Stimulated activated naive CD8-positive, alpha-beta T cell treated with anti-CD3 and anti-CD28 coated beads, Interleukin-15, Interleukin-2, amounts not matched to agents 100 ng/mL and 50 ng/mL, for 24 hours (primary cell): ENCODE data around the gene CRMP1.

Source experiments
- H3K27ac Mint-ChIP-seq: one replicate; pipeline ENCODE4 v1.8.0; 2021; ENCODE audit warnings: mild to moderate bottlenecking, mixed read lengths
- H3K27me3 Mint-ChIP-seq: one replicate; pipeline ENCODE4 v1.8.0; 2021; ENCODE audit warnings: mixed read lengths
- H3K36me3 Mint-ChIP-seq: one replicate; pipeline ENCODE4 v1.8.0; 2021; ENCODE audit warnings: low read depth, mixed read lengths
- H3K4me1 Mint-ChIP-seq: one replicate; pipeline ENCODE4 v1.8.0; 2021; ENCODE audit warnings: low read depth, mixed read lengths
- H3K4me3 Mint-ChIP-seq: one replicate; pipeline ENCODE4 v1.8.0; 2021; ENCODE audit warnings: mild to moderate bottlenecking, mixed read lengths
- H3K9me3 Mint-ChIP-seq: one replicate; pipeline ENCODE4 v1.8.0; 2021; ENCODE audit warnings: mixed read lengths

CRMP1 gene

GRCh38 chr4:5925419-5926200 lies 32.7 kb upstream of the CRMP1 start:
- H3K36me3 Mint-ChIP-seq: no peaks in the 10 kb centered on the region
- H3K4me1 Mint-ChIP-seq: no peaks in the 10 kb centered on the region
- H3K4me3 Mint-ChIP-seq: no peak overlapping the region
- peaks cover 9% of the 10 kb centered on the region for H3K27me3 Mint-ChIP-seq
- H3K9me3 Mint-ChIP-seq: no peaks in the 10 kb centered on the region
- no peak overlapping the region for H3K27ac Mint-ChIP-seq

GRCh38 chr4:5924461-5925125 lies 31.7 kb upstream of the CRMP1 start:
- no peaks in the 10 kb centered on the region for H3K9me3 Mint-ChIP-seq
- no peaks in the 10 kb centered on the region for H3K36me3 Mint-ChIP-seq
- no peak overlapping the region for H3K4me3 Mint-ChIP-seq
- H3K27me3 Mint-ChIP-seq: peaks cover 12% of the 10 kb centered on the region
- H3K4me1 Mint-ChIP-seq: no peaks in the 10 kb centered on the region
- no peak overlapping the region for H3K27ac Mint-ChIP-seq

- H3K4me3 Mint-ChIP-seq: no peak overlapping the region
- H3K36me3 Mint-ChIP-seq: no peaks in the 10 kb centered on the region
- no peaks in the 10 kb centered on the region for H3K4me1 Mint-ChIP-seq
- peaks cover 12% of the 10 kb centered on the region for H3K27me3 Mint-ChIP-seq
- H3K27ac Mint-ChIP-seq: no peak overlapping the region
- H3K9me3 Mint-ChIP-seq: no peaks in the 10 kb centered on the region
Measured at GRCh38 chr4:5923376-5923775, 30.5 kb upstream of the CRMP1 start.

GRCh38 chr4:5922556-5922955 lies 29.7 kb upstream of the CRMP1 start:
- H3K27me3 Mint-ChIP-seq: peaks cover 12% of the 10 kb centered on the region
- no peaks in the 10 kb centered on the region for H3K4me1 Mint-ChIP-seq
- no peak overlapping the region for H3K4me3 Mint-ChIP-seq
- no peaks in the 10 kb centered on the region for H3K36me3 Mint-ChIP-seq
- H3K27ac Mint-ChIP-seq: no peak overlapping the region
- no peaks in the 10 kb centered on the region for H3K9me3 Mint-ChIP-seq

- peaks cover 12% of the 10 kb centered on the region for H3K27me3 Mint-ChIP-seq
- no peak overlapping the region for H3K27ac Mint-ChIP-seq
- H3K9me3 Mint-ChIP-seq: no peaks in the 10 kb centered on the region
- no peaks in the 10 kb centered on the region for H3K4me1 Mint-ChIP-seq
- no peaks in the 10 kb centered on the region for H3K36me3 Mint-ChIP-seq
- no peak overlapping the region for H3K4me3 Mint-ChIP-seq
Measured at GRCh38 chr4:5921981-5922380, 29.1 kb upstream of the CRMP1 start.

GRCh38 chr4:5921101-5921980 lies 28.5 kb upstream of the CRMP1 start:
- H3K27ac Mint-ChIP-seq: no peak overlapping the region
- H3K36me3 Mint-ChIP-seq: no peaks in the 10 kb centered on the region
- H3K27me3 Mint-ChIP-seq: peaks cover 12% of the 10 kb centered on the region
- H3K4me3 Mint-ChIP-seq: no peak overlapping the region
- no peaks in the 10 kb centered on the region for H3K4me1 Mint-ChIP-seq
- no peaks in the 10 kb centered on the region for H3K9me3 Mint-ChIP-seq

GRCh38 chr4:5919571-5919970 lies 26.7 kb upstream of the CRMP1 start:
- Mint-ChIP-seq H3K4me3 (no peak overlapping the region), H3K9me3 (peaks cover 3% of the 10 kb centered on the region), H3K27me3 (peaks cover 17% of the 10 kb centered on the region), H3K4me1 (no peaks in the 10 kb centered on the region), H3K27ac (no peak overlapping the region), H3K36me3 (no peaks in the 10 kb centered on the region)

- no peak overlapping the region for H3K27ac Mint-ChIP-seq
- H3K4me1 Mint-ChIP-seq: no peaks in the 10 kb centered on the region
- peaks cover 3% of the 10 kb centered on the region for H3K9me3 Mint-ChIP-seq
- H3K36me3 Mint-ChIP-seq: no peaks in the 10 kb centered on the region
- H3K4me3 Mint-ChIP-seq: no peak overlapping the region
- H3K27me3 Mint-ChIP-seq: peaks cover 17% of the 10 kb centered on the region
Measured at GRCh38 chr4:5919044-5919443, 26.2 kb upstream of the CRMP1 start.

- Mint-ChIP-seq H3K9me3 (peaks cover 3% of the 10 kb centered on the region), H3K27me3 (peaks cover 17% of the 10 kb centered on the region), H3K4me3 (no peak overlapping the region), H3K4me1 (no peaks in the 10 kb centered on the region), H3K36me3 (no peaks in the 10 kb centered on the region), H3K27ac (no peak overlapping the region)
Measured at GRCh38 chr4:5918331-5918985, 25.6 kb upstream of the CRMP1 start.

GRCh38 chr4:5917672-5918071 lies 24.8 kb upstream of the CRMP1 start:
- H3K27ac Mint-ChIP-seq: no peak overlapping the region
- H3K4me1 Mint-ChIP-seq: no peaks in the 10 kb centered on the region
- H3K36me3 Mint-ChIP-seq: no peaks in the 10 kb centered on the region
- no peak overlapping the region for H3K4me3 Mint-ChIP-seq
- H3K27me3 Mint-ChIP-seq: peaks cover 17% of the 10 kb centered on the region
- peaks cover 3% of the 10 kb centered on the region for H3K9me3 Mint-ChIP-seq

GRCh38 chr4:5916229-5916628 lies 23.3 kb upstream of the CRMP1 start:
- H3K4me1 Mint-ChIP-seq: no peaks in the 10 kb centered on the region
- H3K27me3 Mint-ChIP-seq: peaks cover 11% of the 10 kb centered on the region
- no peak overlapping the region for H3K4me3 Mint-ChIP-seq
- no peak overlapping the region for H3K27ac Mint-ChIP-seq
- no peaks in the 10 kb centered on the region for H3K36me3 Mint-ChIP-seq
- H3K9me3 Mint-ChIP-seq: peaks cover 6% of the 10 kb centered on the region

GRCh38 chr4:5913454-5913853 lies 20.6 kb upstream of the CRMP1 start:
- Mint-ChIP-seq H3K27me3 (peaks cover 9% of the 10 kb centered on the region), H3K27ac (no peak overlapping the region), H3K4me3 (no peak overlapping the region), H3K36me3 (no peaks in the 10 kb centered on the region), H3K4me1 (no peaks in the 10 kb centered on the region), H3K9me3 (peaks cover 8% of the 10 kb centered on the region)

GRCh38 chr4:5912614-5913019 lies 19.7 kb upstream of the CRMP1 start:
- Mint-ChIP-seq H3K27ac (no peak overlapping the region), H3K36me3 (no peaks in the 10 kb centered on the region), H3K9me3 (peaks cover 11% of the 10 kb centered on the region), H3K4me1 (no peaks in the 10 kb centered on the region), H3K27me3 (peaks cover 9% of the 10 kb centered on the region), H3K4me3 (no peak overlapping the region)

GRCh38 chr4:5908876-5909427 lies 16.1 kb upstream of the CRMP1 start:
- H3K27ac Mint-ChIP-seq: no peak overlapping the region
- H3K9me3 Mint-ChIP-seq: peaks cover 11% of the 10 kb centered on the region
- H3K4me1 Mint-ChIP-seq: no peaks in the 10 kb centered on the region
- H3K4me3 Mint-ChIP-seq: no peak overlapping the region
- no peaks in the 10 kb centered on the region for H3K36me3 Mint-ChIP-seq
- H3K27me3 Mint-ChIP-seq: peaks cover 22% of the 10 kb centered on the region
